B cell (primary cell): ENCODE data around the gene ZDHHC14. TPM values are rescaled to one million over a fixed set of nuclear protein-coding genes. Genes with fewer than 3 reads are reported as not detected.
A peak's percentile ranks its signal among the peaks of the same experiment; 100 is the strongest.

Source experiments
- ATAC-seq: fragments of 200-7000 bp; cut with Tn5 transposase; one replicate; pipeline ENCODE4 v1.10.0; 2021; ENCODE audit warnings: low read depth, mild to moderate bottlenecking, moderate number of reproducible peaks, moderate library complexity
- CTCF ChIA-PET: fragments of 350-600 bp; sonication (Branson Sonifier 250); formaldehyde crosslinking; loops from one replicate; lab custom pipeline; 2021; ENCODE audit warnings: antibody characterized with exemption, inconsistent platforms; lab: Charles Lee
- POLR2A ChIA-PET: fragments of 350-600 bp; sonication (Branson Sonifier 250); formaldehyde crosslinking; loops from one replicate; lab custom pipeline; 2021; ENCODE audit warnings: antibody characterized with exemption; lab: Charles Lee
- DNase-seq: peaks from one replicate; pipeline ENCODE4 v3.0.0; 2013
- H2AFZ ChIP-seq: 2 replicates; pipeline ENCODE4 v1.6.1; 2012; ENCODE audit warnings: mild to moderate bottlenecking, low read depth, low read length; ENCODE audit not compliant: insufficient read depth, poor library complexity, severe bottlenecking
- H3K27ac ChIP-seq, 2 donors: 1 replicate in 1 of 2; 2 replicates in 1 of 2; pipeline ENCODE4 v1.5.1; 2012 to 2013; ENCODE audit warnings: low read length in 2 of 2, mild to moderate bottlenecking in 2 of 2, moderate library complexity in 1 of 2
- H3K27me3 ChIP-seq, 4 experiments: fragments of 200-600 bp in 1 of 4; sonication (generic) in 1 of 4; replicated peaks in 1 of 4; 1 replicate in 2 of 4; 2 replicates in 2 of 4; pipeline versions ENCODE4 v1.6.1 to v1.7.0; 2013 to 2016; ENCODE audit warnings: low read length in 3 of 4, mild to moderate bottlenecking in 2 of 4, mixed read lengths in 1 of 4, moderate library complexity in 1 of 4; ENCODE audit not compliant: insufficient read depth in 4 of 4, control insufficient read depth in 3 of 4; ENCODE audit errors: control extremely low read depth in 1 of 4
- H3K36me3 ChIP-seq, 2 experiments: replicated peaks in 1 of 2; 1 replicate in 1 of 2; 2 replicates in 1 of 2; pipeline versions ENCODE4 v1.6.1 to v1.7.1; 2013; ENCODE audit warnings: low read length in 1 of 2; ENCODE audit not compliant: insufficient read depth in 2 of 2, control insufficient read depth in 1 of 2; ENCODE audit errors: control extremely low read depth in 1 of 2, extremely low read depth in 1 of 2
- H3K4me1 ChIP-seq, 2 donors: fragments of 200-600 bp in 1 of 2; sonication (generic) in 1 of 2; 1 replicate in 1 of 2; 2 replicates in 1 of 2; pipeline versions ENCODE4 v1.5.1 to v1.6.1; 2013 to 2017; ENCODE audit warnings: low read length in 2 of 2; ENCODE audit not compliant: control insufficient read depth in 2 of 2, insufficient read depth in 2 of 2
- H3K4me2 ChIP-seq: replicated peaks from 2 replicates; pipeline ENCODE3; 2012; ENCODE audit warnings: mild to moderate bottlenecking, low read depth, low read length; ENCODE audit not compliant: poor library complexity, severe bottlenecking
- H3K4me3 ChIP-seq, 5 experiments: fragments of 200-600 bp in 1 of 5; sonication (generic) in 1 of 5; 1 replicate in 3 of 5; 2 replicates in 2 of 5; pipeline versions ENCODE4 v1.5.1 to v1.7.0; 2011 to 2016; ENCODE audit warnings: low read length in 4 of 5, mild to moderate bottlenecking in 4 of 5, low read depth in 2 of 5, control low read depth in 1 of 5, moderate library complexity in 1 of 5; ENCODE audit not compliant: insufficient read depth in 1 of 5; ENCODE audit errors: control extremely low read depth in 1 of 5, extremely low read depth in 1 of 5
- H3K79me2 ChIP-seq: fragments of 200-600 bp; sonication (generic); one replicate; pipeline ENCODE4 v1.6.0; 2016; ENCODE audit warnings: low read length; ENCODE audit not compliant: control insufficient read depth, insufficient read depth
- H3K9ac ChIP-seq: fragments of 200-600 bp; sonication (generic); 2 replicates; pipeline ENCODE4 v1.6.1; 2017; ENCODE audit warnings: mild to moderate bottlenecking, low read length, moderate library complexity
- H3K9me3 ChIP-seq, 3 donors: one replicate each; pipeline versions ENCODE4 v1.6.1 to v1.7.1; 2013; ENCODE audit warnings: low read length in 2 of 3; ENCODE audit not compliant: control insufficient read depth in 2 of 3, insufficient read depth in 1 of 3; ENCODE audit errors: control extremely low read depth in 1 of 3
- H4K20me1 ChIP-seq: 2 replicates; pipeline ENCODE4 v1.6.0; 2012; ENCODE audit warnings: mild to moderate bottlenecking, low read length; ENCODE audit not compliant: insufficient read depth, control insufficient read depth, poor library complexity, severe bottlenecking
- H3K27ac Mint-ChIP-seq: one replicate; pipeline ENCODE4 v1.8.0; 2021; ENCODE audit warnings: mixed read lengths
- H3K27me3 Mint-ChIP-seq: one replicate; pipeline ENCODE4 v1.8.0; 2021; ENCODE audit warnings: mixed read lengths
- H3K4me1 Mint-ChIP-seq: one replicate; pipeline ENCODE4 v1.8.0; 2021; ENCODE audit warnings: mixed read lengths
- H3K4me3 Mint-ChIP-seq: one replicate; pipeline ENCODE4 v1.8.0; 2021; ENCODE audit warnings: mixed read lengths
- H3K9me3 Mint-ChIP-seq: one replicate; pipeline ENCODE4 v1.8.0; 2022; ENCODE audit warnings: mixed read lengths; ENCODE audit not compliant: insufficient read depth
- EZH2 ChIP-seq: IDR thresholded peaks from 2 replicates; pipeline ENCODE4 v1.6.1; 2012; ENCODE audit warnings: borderline replicate concordance, low read depth, mild to moderate bottlenecking, moderate library complexity, low read length; ENCODE audit not compliant: insufficient read depth, poor library complexity, severe bottlenecking
- WGBS: methylation state at CpG from one replicate; pipeline ENCODE4 v1.1.5; 2013; ENCODE audit warnings: missing lambda C conversion rate; ENCODE audit not compliant: insufficient coverage; 5-methylcytosine and 5-hydroxymethylcytosine counted together
- intact Hi-C: fragments of 100-400 bp; cut with micrococcal nuclease; formaldehyde crosslinking; loops from one replicate; pipeline ENCODE4 v1.10.0; 2022
- polyA plus RNA-seq: library from polyadenylated mRNA; depleted of rRNA; stranded (reverse); fragments of >200 nt; gene quantifications from 2 replicates; pipeline ENCODE4 v1.2.3, GENCODE V29; 2012
- total RNA-seq, 2 donors: library from RNA; stranded (reverse); fragments of 120-200 nt in 1 of 2; gene quantifications; 1 replicate in 1 of 2; 2 replicates in 1 of 2; pipeline versions ENCODE4 v1.2.3 to v1.2.4, GENCODE V29; 2013 to 2022
- TF ChIP-seq, protein P1 (sequence below): fragments of 200-600 bp; IDR thresholded peaks from one replicate; pipeline ENCODE4 v1.8.0; 2022; ENCODE audit warnings: antibody characterized with exemption, mild to moderate bottlenecking

The ZDHHC14 gene
- total and polyA plus RNA-seq, 2 donors (not counting 1 experiment from before 2014, with no cell fraction given) = 8.8 to 50.4 TPM

DNA sequence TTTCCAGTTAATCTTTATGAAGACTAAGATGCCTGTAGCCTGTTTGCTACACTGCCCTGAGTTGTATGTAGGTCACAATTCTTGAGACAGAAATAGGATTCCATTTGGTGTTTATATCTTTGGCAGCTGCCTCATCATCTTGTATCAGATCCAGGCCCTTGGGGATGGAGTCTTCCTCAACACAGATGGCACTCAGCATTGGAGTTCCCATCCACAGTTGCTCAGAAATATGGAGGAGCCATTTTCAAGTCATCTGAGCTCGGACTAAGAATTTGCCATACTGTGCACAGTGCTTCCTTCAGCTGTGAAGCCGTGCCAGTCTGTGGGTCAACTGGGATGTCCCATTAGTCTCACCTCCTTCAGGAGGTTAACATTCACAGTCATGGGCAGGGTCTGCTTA, 156.6 kb downstream of the ZDHHC14 start:
- ChIA-PET CTCF (interaction anchor here (1.2 to 1.9 kb wide), 5 partner anchors 10 to 223 kb away, joined by 3 to 9 read pairs (median 3); no protein-coding TSS in a partner anchor), POLR2A (no interaction called here)

GRCh38 chr6:157538168-157538567, 157.2 kb downstream of the ZDHHC14 start:
- CTCF ChIA-PET = interaction anchor here (1.2 to 1.9 kb wide), 5 partner anchors 11 to 223 kb away, joined by 3 to 9 read pairs (median 3); no protein-coding TSS in a partner anchor
- H3K4me2 ChIP-seq = peak overlapping the region; percentile 52
- no peaks in the 10 kb centered on the region for H4K20me1 ChIP-seq
- Mint-ChIP-seq H3K4me3 (peak overlapping the region; percentile 66), H3K27ac (peak overlapping the region; percentile 91), H3K27me3 (no peaks in the 10 kb centered on the region), H3K4me1 (peaks cover 80% of the 10 kb centered on the region), H3K9me3 (no peaks in the 10 kb centered on the region)
- no peak overlapping the region for H3K4me3 ChIP-seq
- no peak overlapping the region for H3K9ac ChIP-seq
- POLR2A ChIA-PET = interaction anchor here (1.1 kb wide), 1 partner anchor 24 kb away, joined by 3 read pairs; no protein-coding TSS in a partner anchor
- WGBS = 35% methylated on average over 3 of the region's 5 CpGs
- TF ChIP-seq EZH2 = no peak
- TF ChIP-seq, protein P1, sequence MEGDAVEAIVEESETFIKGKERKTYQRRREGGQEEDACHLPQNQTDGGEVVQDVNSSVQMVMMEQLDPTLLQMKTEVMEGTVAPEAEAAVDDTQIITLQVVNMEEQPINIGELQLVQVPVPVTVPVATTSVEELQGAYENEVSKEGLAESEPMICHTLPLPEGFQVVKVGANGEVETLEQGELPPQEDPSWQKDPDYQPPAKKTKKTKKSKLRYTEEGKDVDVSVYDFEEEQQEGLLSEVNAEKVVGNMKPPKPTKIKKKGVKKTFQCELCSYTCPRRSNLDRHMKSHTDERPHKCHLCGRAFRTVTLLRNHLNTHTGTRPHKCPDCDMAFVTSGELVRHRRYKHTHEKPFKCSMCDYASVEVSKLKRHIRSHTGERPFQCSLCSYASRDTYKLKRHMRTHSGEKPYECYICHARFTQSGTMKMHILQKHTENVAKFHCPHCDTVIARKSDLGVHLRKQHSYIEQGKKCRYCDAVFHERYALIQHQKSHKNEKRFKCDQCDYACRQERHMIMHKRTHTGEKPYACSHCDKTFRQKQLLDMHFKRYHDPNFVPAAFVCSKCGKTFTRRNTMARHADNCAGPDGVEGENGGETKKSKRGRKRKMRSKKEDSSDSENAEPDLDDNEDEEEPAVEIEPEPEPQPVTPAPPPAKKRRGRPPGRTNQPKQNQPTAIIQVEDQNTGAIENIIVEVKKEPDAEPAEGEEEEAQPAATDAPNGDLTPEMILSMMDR = no peak
- intact Hi-C loops = loop anchor here (1.0 kb wide), 1 partner anchor 9 kb away; no protein-coding TSS in a partner anchor
- H2AFZ ChIP-seq = peak overlapping the region; percentile 44
- H3K27ac ChIP-seq = peak overlapping the region; percentile 28 to 61
- peaks cover 50 to 80% of the 10 kb centered on the region in 2 donors for H3K4me1 ChIP-seq
- H3K27me3 ChIP-seq = no peaks in the 10 kb centered on the region
- ATAC-seq (peak; percentile 71), DNase-seq (peak; percentile 67)
- H3K9me3 ChIP-seq = peaks cover 0 to 6% (median 0%) of the 10 kb centered on the region in 3 donors
- H3K79me2 ChIP-seq = peaks cover 4% of the 10 kb centered on the region
- peaks cover 0 to 4% of the 10 kb centered on the region in 2 experiments for H3K36me3 ChIP-seq

More for the DNA sequence above, 156.6 kb downstream of the ZDHHC14 start:
- no peaks in the 10 kb centered on the region for H3K9me3 Mint-ChIP-seq
- H3K9me3 ChIP-seq = peaks cover 0 to 6% (median 0%) of the 10 kb centered on the region in 3 donors
- H3K4me1 ChIP-seq = peaks cover 50 to 76% of the 10 kb centered on the region in 2 donors
- no peak overlapping the region for H3K4me3 Mint-ChIP-seq
- no peak overlapping the region for H2AFZ ChIP-seq
- TF ChIP-seq, protein P1 = no peak
- TF ChIP-seq EZH2 = no peak
- peak overlapping the region; percentile 22 for H3K27ac Mint-ChIP-seq
- peaks cover 0 to 1% of the 10 kb centered on the region in 2 experiments for H3K36me3 ChIP-seq
- H3K4me3 ChIP-seq = no peak overlapping the region
- H3K27me3 ChIP-seq = no peaks in the 10 kb centered on the region
- no peak overlapping the region for H3K9ac ChIP-seq
- H3K27ac ChIP-seq = peak overlapping the region; percentile 28 to 61
- intact Hi-C loops = loop anchor here (2.0 kb wide), 1 partner anchor 19 kb away; no protein-coding TSS in a partner anchor
- H3K79me2 ChIP-seq = peaks cover 4% of the 10 kb centered on the region
- H3K4me1 Mint-ChIP-seq = peaks cover 78% of the 10 kb centered on the region
- H3K27me3 Mint-ChIP-seq = no peaks in the 10 kb centered on the region
- ATAC-seq (no peak), DNase-seq (no peak)
- H4K20me1 ChIP-seq = no peaks in the 10 kb centered on the region
- WGBS = 86% methylated on average over 2 of the region's 2 CpGs
- H3K4me2 ChIP-seq = peak overlapping the region; percentile 52
